Body of pancreas (tissue), 4 donors: ENCODE results near the gene NVL. TPM values are rescaled to one million over a fixed set of nuclear protein-coding genes. Genes with fewer than 3 reads are reported as not detected.

Source experiments
- ATAC-seq: fragments of 150-250 bp; one replicate; pipeline ENCODE4 v1.9.1; 2016
- DNase-seq, 4 donors: peaks; one replicate each; pipeline ENCODE4 v3.0.0-alpha.2; 2019
- H3K27ac ChIP-seq, 4 donors: fragments of 200-600 bp; sonication (generic); 1 replicate in 3 of 4; 2 replicates in 1 of 4; pipeline versions ENCODE4 v1.5.1 to v1.6.1; 2016 to 2019; ENCODE audit warnings: mild to moderate bottlenecking in 1 of 4, mixed read lengths in 1 of 4, moderate library complexity in 1 of 4
- H3K27me3 ChIP-seq, 2 donors: fragments of 200-600 bp; sonication (generic); one replicate each; pipeline ENCODE4 v1.6.0; 2016; ENCODE audit warnings: mild to moderate bottlenecking in 1 of 2
- H3K36me3 ChIP-seq, 2 donors: fragments of 200-600 bp; sonication (generic); replicated peaks in 1 of 2; 2 replicates each; pipeline ENCODE4 v1.5.1; 2016; ENCODE audit warnings: low read depth in 2 of 2; ENCODE audit not compliant: insufficient read depth in 1 of 2
- H3K4me1 ChIP-seq: fragments of 200-600 bp; sonication (generic); one replicate; pipeline ENCODE4 v1.6.0; 2016
- H3K4me3 ChIP-seq, 2 donors: fragments of 200-600 bp; sonication (generic); 1 replicate in 1 of 2; 2 replicates in 1 of 2; pipeline ENCODE4 v1.5.1; 2016 to 2019
- H3K9me3 ChIP-seq, 3 donors: fragments of 200-600 bp; sonication (generic); 1 replicate in 2 of 3; 2 replicates in 1 of 3; pipeline ENCODE4 v1.5.1; 2016
- POLR2A ChIP-seq, 3 donors: fragments of 450-650 bp; IDR thresholded peaks; one replicate each; pipeline ENCODE4 v1.6.1; 2016; ENCODE audit warnings: antibody characterized with exemption in 3 of 3, mild to moderate bottlenecking in 2 of 3
- WGBS, 2 donors: methylation state at CpG; one replicate each; pipeline ENCODE4 v1.1.5; 2017; 5-methylcytosine and 5-hydroxymethylcytosine counted together
- intact Hi-C: fragments of 100-400 bp; cut with DNase I; formaldehyde crosslinking; loops from one replicate; pipeline ENCODE4 v1.15.1; 2023
- total RNA-seq, 2 donors: library from RNA; depleted of rRNA; stranded (reverse); fragments of >200 nt; gene quantifications; one replicate each; pipeline ENCODE4 v1.1.0, GENCODE V29; 2016
- TF ChIP-seq, protein P1 (sequence below), 7 experiments: fragments of 450-650 bp in 4 of 7; fragments of 200-600 bp in 3 of 7; sonication (generic) in 3 of 7; IDR thresholded peaks; one replicate each; pipeline ENCODE4 v1.5.1; 2016 to 2019; ENCODE audit warnings: antibody characterized with exemption in 7 of 7

NVL gene
- total RNA-seq, 2 donors from 2014 or later: 24.6 to 31.0 TPM

DNA sequence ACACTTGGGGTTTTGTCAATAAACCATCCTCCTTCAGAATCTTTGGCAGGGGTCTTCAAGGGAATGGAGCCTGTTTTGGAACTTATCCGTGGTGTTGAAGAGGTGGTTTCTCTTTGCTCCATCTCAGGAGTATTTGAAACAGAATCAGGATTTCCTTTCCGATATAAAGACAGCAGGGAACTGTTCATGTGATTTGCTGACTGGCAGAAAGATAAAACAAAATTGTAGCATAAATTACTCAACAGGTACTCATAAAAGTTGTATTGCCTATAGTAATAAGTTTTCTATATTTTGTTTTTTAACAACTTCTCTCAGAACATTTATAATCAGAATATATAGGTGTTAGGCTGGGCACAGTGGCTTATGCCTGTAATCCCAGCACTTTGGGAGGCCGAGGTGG is 21.9 kb downstream of the NVL start:
- Histone ChIP-seq H3K9me3 (no peaks in the 10 kb centered on the region), H3K36me3 (peaks cover 0 to 19% of the 10 kb centered on the region in 2 donors), H3K4me3 (no peak overlapping the region), H3K27me3 (no peaks in the 10 kb centered on the region), H3K4me1 (no peaks in the 10 kb centered on the region), H3K27ac (no peak overlapping the region)
- WGBS, 2 donors: 94 to 97% methylated on average over 3 of the region's 3 CpGs
- TF ChIP-seq, protein P1, sequence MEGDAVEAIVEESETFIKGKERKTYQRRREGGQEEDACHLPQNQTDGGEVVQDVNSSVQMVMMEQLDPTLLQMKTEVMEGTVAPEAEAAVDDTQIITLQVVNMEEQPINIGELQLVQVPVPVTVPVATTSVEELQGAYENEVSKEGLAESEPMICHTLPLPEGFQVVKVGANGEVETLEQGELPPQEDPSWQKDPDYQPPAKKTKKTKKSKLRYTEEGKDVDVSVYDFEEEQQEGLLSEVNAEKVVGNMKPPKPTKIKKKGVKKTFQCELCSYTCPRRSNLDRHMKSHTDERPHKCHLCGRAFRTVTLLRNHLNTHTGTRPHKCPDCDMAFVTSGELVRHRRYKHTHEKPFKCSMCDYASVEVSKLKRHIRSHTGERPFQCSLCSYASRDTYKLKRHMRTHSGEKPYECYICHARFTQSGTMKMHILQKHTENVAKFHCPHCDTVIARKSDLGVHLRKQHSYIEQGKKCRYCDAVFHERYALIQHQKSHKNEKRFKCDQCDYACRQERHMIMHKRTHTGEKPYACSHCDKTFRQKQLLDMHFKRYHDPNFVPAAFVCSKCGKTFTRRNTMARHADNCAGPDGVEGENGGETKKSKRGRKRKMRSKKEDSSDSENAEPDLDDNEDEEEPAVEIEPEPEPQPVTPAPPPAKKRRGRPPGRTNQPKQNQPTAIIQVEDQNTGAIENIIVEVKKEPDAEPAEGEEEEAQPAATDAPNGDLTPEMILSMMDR (IDR thresholded peaks at IDR 0.05): no peak
- TF ChIP-seq POLR2A (IDR thresholded peaks at IDR 0.05): no peak
- DNase-seq (no peak), ATAC-seq (no peak)
- intact Hi-C loops: no loop called here

DNA sequence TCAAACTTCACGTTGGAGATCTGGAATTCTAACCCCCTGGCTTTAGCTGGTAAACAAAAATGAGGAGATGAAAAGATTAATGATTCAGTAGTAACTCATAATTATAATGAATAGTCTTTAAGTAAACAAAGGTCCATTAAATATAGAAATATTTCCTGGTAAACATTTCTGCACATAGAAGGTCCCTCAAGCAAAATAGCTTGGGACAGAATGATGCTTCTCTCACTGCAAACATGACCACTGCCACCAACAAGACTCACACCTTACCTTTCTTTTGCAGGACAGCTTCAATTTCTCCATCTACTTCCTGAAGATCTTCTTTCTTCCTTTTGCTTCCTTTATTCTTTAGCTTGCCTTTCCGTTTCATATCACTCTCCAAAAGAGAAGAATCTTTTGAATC is 25.2 kb downstream of the NVL start:
- TF ChIP-seq, protein P1 (IDR thresholded peaks at IDR 0.05): no peak
- TF ChIP-seq POLR2A (IDR thresholded peaks at IDR 0.05): no peak
- ATAC-seq: no peak
- Histone ChIP-seq H3K36me3 (peaks cover 7 to 24% of the 10 kb centered on the region in 2 donors), H3K4me3 (no peak overlapping the region), H3K27ac (no peak overlapping the region), H3K27me3 (no peaks in the 10 kb centered on the region), H3K4me1 (no peaks in the 10 kb centered on the region), H3K9me3 (no peaks in the 10 kb centered on the region)
- WGBS, 2 donors: 56 to 62% methylated on average over 2 of the region's 2 CpGs
- DNase-seq: no peak
- intact Hi-C loops: no loop called here

DNA sequence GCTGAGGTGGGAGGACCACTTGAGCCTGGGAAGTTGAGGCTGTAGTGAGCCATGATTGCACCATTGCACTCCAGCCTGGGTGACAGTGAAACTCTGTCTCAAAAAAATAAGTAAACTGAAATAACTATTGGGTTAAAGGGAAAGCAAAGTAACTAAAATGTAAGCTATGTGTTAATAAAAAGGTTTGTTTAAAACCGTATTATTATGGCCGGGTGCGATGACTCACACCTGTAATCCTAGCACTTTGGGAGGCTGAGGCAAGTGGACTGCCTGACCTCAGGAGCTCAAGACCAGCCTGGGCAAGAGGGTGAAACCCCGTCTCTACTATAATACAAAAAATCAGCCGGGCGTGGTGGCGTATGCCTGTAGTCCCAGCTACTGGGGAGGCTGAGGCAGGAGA is 27.0 kb downstream of the NVL start:
- Histone ChIP-seq H3K9me3 (no peaks in the 10 kb centered on the region), H3K27ac (no peak overlapping the region), H3K27me3 (no peaks in the 10 kb centered on the region), H3K36me3 (peaks cover 8 to 20% of the 10 kb centered on the region in 2 donors), H3K4me1 (no peaks in the 10 kb centered on the region), H3K4me3 (no peak overlapping the region)
- ATAC-seq: no peak
- 93 to 95% methylated on average over 7 of the region's 7 CpGs for WGBS, 2 donors
- TF ChIP-seq, protein P1 (IDR thresholded peaks at IDR 0.05): no peak
- no peak for DNase-seq
- intact Hi-C loops: no loop called here

DNA sequence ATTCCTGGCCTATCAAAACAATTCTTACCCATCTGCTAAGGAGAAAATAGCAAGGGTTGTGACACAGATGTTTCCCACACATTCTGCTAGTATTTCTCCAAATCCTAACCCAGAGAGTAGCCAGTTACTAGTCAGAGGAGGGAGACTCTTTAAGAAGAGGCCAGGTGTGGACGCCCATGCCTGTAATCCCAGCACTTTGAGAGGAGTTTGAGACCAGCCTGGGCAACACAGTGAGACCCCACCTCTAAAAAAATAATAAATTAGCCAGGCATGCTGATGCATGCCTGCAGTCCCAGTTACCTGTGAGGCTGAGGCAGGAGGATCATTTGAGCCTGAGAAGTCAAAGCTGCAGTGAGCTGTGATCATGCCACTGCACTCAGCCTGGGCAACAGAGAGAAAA is 28.6 kb downstream of the NVL start:
- Histone ChIP-seq H3K4me1 (no peaks in the 10 kb centered on the region), H3K9me3 (no peaks in the 10 kb centered on the region), H3K36me3 (peaks cover 8 to 15% of the 10 kb centered on the region in 2 donors), H3K27ac (no peak overlapping the region), H3K4me3 (no peak overlapping the region), H3K27me3 (no peaks in the 10 kb centered on the region)
- no peak for ATAC-seq
- WGBS, 2 donors: 92 to 100% methylated on average over 1 of the region's 1 CpG
- TF ChIP-seq, protein P1 (IDR thresholded peaks at IDR 0.05): no peak
- TF ChIP-seq POLR2A (IDR thresholded peaks at IDR 0.05): no peak
- intact Hi-C loops: no loop called here
- DNase-seq: no peak

DNA sequence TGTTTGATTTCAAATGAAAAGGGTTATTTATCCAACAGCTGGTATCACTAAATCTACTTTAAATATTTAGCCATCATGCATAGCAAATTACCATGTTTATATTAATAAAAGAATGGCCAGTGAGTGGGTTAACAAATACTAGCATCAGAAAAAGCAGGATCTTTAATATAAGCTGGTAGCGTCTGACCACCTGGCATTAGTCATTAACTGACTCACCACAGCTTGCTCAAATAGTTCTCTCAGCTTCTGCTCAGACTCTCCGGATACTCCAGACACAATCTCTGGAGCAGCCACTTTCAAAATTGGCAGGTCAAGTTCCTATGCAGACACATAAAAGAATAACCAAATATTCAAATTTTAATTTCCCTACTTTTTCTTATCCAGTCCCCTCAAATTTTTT is 29.6 kb downstream of the NVL start:
- WGBS, 2 donors: 71 to 77% methylated on average over 2 of the region's 2 CpGs
- H3K27me3 ChIP-seq: no peaks in the 10 kb centered on the region
- no peak for TF ChIP-seq POLR2A (IDR thresholded peaks at IDR 0.05)
- TF ChIP-seq, protein P1 (IDR thresholded peaks at IDR 0.05): no peak
- H3K36me3 ChIP-seq: peaks cover 8 to 15% of the 10 kb centered on the region in 2 donors
- H3K27ac ChIP-seq: no peak overlapping the region
- H3K4me1 ChIP-seq: no peaks in the 10 kb centered on the region
- no peak overlapping the region for H3K4me3 ChIP-seq
- DNase-seq: no peak
- intact Hi-C loops: no loop called here
- no peaks in the 10 kb centered on the region for H3K9me3 ChIP-seq
- ATAC-seq: no peak
